ENCODE data around the gene CUL2.
"Not testable (repeated sequence)": the region's sequence is repeated elsewhere in the genome, so short reads cannot be mapped to it uniquely, and the experiment has no call there.

CUL2 gene

GRCh38 chr10:34996843-34997242 is 93.3 kb downstream of the CUL2 start:
- Histone ChIP-seq H3K27me3 (ENCODE audit: insufficient read depth, low read depth, severe bottlenecking) (no peaks in the 10 kb centered on the region), H3K9me3 (ENCODE audit: severe bottlenecking) (no peaks in the 10 kb centered on the region), H3K4me3 (ENCODE audit: low read depth, low read length) (no peak overlapping the region), H3K36me3 (no peaks in the 10 kb centered on the region), H3K27ac (no peak overlapping the region)
- no peak for TF ChIP-seq CTCF (IDR thresholded peaks at IDR 0.05; ENCODE audit: low read depth, low read length)
- DNase-seq = no peak

DNA sequence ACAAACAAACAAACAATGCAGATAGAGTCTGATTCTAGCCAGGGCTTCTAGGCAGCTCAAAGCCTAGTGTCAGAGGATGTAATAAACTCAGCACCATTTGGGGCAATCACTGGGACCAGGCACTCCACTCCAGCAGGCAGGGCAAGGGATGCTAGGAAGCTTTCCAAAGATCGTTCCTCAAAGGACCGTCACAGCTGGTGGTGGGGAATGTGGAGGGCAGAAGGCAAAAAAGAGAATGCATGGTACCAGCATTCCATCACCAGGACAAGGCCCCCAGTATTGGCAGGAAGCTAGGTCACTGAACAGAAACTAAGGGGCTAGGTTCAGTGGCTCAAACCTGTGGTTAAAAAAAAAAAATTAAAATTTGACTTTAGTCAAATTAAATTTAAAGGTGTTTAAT is 94.2 kb downstream of the CUL2 start:
- H3K9me3 ChIP-seq (ENCODE audit: severe bottlenecking) = no peaks in the 10 kb centered on the region
- no peaks in the 10 kb centered on the region for H3K36me3 ChIP-seq
- TF ChIP-seq CTCF (IDR thresholded peaks at IDR 0.05; ENCODE audit: low read depth, low read length) = no peak
- no peak overlapping the region for H3K27ac ChIP-seq
- H3K4me3 ChIP-seq (ENCODE audit: low read depth, low read length) = no peak overlapping the region
- no peaks in the 10 kb centered on the region for H3K27me3 ChIP-seq (ENCODE audit: insufficient read depth, low read depth, severe bottlenecking)
- no peak for DNase-seq

DNA sequence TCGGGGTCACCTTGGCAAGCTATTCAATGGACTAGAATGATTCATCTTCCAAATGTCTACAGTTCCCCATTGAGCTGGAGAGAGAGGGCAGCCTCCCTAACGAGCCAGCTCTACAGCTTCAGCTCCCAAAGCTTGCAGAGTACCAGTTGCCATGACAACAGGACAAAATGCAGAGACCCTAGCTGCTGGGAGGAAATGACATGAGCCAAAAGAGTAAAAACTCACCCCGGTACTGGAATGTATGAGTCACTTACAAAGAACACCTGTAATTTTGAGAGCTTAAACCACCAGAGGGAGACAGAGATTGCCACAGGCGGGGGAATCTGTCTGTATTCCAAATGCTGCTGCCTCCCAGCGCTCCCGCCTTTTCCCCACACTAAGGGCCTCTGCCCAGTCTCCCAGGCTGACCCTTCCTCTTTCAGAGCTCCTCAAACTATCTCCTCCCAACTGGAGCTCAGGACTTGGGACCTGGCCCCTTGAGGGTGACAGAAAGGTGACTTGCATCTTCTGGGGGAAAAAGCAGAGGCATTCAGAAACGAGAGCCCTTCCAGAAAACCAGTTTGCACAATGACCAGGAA is 95.5 kb downstream of the CUL2 start:
- H3K4me3 ChIP-seq (ENCODE audit: low read depth, low read length) = no peak overlapping the region
- no peaks in the 10 kb centered on the region for H3K27me3 ChIP-seq (ENCODE audit: insufficient read depth, low read depth, severe bottlenecking)
- DNase-seq = peak; percentile 67
- H3K27ac ChIP-seq = no peak overlapping the region
- H3K36me3 ChIP-seq = no peaks in the 10 kb centered on the region
- no peaks in the 10 kb centered on the region for H3K9me3 ChIP-seq (ENCODE audit: severe bottlenecking)
- peak; percentile 66 for TF ChIP-seq CTCF (IDR thresholded peaks at IDR 0.05; ENCODE audit: low read depth, low read length)

DNA sequence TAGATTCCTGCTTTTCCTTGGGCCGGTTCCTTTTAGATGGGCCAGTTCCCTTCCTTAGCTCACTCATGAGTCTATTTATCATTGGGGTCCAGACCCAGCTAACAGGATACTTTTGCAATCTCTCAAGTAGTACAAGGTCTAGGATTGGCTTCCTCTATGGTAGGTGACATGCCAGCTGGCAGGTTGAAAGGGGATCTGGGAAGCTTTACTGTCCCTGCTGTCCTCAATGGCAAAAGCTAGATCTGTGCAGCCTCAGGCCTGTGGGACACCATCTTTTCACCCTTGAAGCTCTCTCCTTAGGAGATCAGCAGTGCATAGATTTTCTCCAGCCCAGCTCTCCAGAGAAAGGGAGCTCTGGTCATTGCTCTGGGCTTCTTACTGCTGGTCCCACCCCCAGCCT is 96.4 kb downstream of the CUL2 start:
- no peak for TF ChIP-seq CTCF (IDR thresholded peaks at IDR 0.05; ENCODE audit: low read depth, low read length)
- Histone ChIP-seq H3K9me3 (ENCODE audit: severe bottlenecking) (no peaks in the 10 kb centered on the region), H3K27me3 (ENCODE audit: insufficient read depth, low read depth, severe bottlenecking) (no peaks in the 10 kb centered on the region), H3K36me3 (no peaks in the 10 kb centered on the region), H3K4me3 (ENCODE audit: low read depth, low read length) (no peak overlapping the region), H3K27ac (no peak overlapping the region)
- DNase-seq = no peak

DNA sequence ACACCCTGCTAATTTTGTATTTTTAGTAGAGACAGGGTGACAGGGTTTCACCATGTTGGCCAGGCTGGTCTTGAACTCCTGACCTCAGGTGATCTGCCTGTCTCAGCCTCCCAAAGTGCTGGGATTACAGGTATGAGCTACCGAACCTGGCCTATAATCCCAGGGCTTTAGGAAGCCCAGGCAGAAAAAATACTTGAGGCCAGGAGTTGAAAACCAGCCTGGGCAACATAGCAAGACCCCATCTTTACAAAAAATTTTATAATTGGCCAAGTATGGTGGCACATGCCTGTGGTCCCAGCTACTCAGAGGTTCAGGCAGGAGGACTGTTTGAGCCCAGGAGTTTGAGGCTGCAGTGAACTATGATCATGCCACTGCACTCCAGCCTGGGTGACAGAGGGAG is 99.0 kb downstream of the CUL2 start:
- not testable (repeated sequence) for H3K9me3 ChIP-seq (ENCODE audit: severe bottlenecking); H3K4me3 ChIP-seq (ENCODE audit: low read depth, low read length); H3K36me3 ChIP-seq; DNase-seq; H3K27ac ChIP-seq; H3K27me3 ChIP-seq (ENCODE audit: insufficient read depth, low read depth, severe bottlenecking)

- H3K27me3 ChIP-seq (ENCODE audit: insufficient read depth, low read depth, severe bottlenecking) = no peaks in the 10 kb centered on the region
- peaks cover 9% of the 10 kb centered on the region for H3K9me3 ChIP-seq (ENCODE audit: severe bottlenecking)
- no peak overlapping the region for H3K4me3 ChIP-seq (ENCODE audit: low read depth, low read length)
- H3K36me3 ChIP-seq = no peaks in the 10 kb centered on the region
- peak; percentile 52 for DNase-seq
- H3K27ac ChIP-seq = peak overlapping the region; percentile 73
- no peak for TF ChIP-seq CTCF (IDR thresholded peaks at IDR 0.05; ENCODE audit: low read depth, low read length)
These were observed 101.6 kb downstream of the CUL2 start for GRCh38 chr10:34988397-34989067.

Measured in WERI-Rb-1 (cell line).